ENCODE measurements around the gene STRN. TPM values are rescaled to one million over a fixed set of nuclear protein-coding genes. Genes with fewer than 3 reads are reported as not detected.

Gene STRN
- total and polyA plus RNA-seq, 10 of the 15 experiments (the other 5 are each of a cell fraction or from before 2014, with no cell fraction given): 1.00 to 19.2 (median 9.1) TPM

DNA sequence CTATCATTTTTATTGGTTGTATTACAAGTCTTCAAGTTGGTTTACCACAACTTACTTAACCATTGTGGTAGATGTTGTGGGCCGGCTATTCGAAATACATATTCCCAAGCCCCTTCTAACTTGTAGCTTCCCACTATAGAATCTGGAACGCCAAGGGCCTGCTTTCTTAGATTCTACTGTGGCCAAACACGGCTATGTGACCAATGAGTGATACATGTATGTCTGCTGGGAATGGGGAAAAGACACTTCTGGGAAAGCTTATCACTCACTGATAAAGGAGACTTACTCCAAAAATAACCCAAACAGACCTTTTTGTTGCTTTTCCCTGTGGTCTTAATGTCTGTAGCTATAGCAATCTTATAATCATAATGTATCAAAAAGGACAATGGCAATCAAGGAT lies 24.5 kb downstream of the STRN start (continued):
- TF ChIP-seq, protein P1, sequence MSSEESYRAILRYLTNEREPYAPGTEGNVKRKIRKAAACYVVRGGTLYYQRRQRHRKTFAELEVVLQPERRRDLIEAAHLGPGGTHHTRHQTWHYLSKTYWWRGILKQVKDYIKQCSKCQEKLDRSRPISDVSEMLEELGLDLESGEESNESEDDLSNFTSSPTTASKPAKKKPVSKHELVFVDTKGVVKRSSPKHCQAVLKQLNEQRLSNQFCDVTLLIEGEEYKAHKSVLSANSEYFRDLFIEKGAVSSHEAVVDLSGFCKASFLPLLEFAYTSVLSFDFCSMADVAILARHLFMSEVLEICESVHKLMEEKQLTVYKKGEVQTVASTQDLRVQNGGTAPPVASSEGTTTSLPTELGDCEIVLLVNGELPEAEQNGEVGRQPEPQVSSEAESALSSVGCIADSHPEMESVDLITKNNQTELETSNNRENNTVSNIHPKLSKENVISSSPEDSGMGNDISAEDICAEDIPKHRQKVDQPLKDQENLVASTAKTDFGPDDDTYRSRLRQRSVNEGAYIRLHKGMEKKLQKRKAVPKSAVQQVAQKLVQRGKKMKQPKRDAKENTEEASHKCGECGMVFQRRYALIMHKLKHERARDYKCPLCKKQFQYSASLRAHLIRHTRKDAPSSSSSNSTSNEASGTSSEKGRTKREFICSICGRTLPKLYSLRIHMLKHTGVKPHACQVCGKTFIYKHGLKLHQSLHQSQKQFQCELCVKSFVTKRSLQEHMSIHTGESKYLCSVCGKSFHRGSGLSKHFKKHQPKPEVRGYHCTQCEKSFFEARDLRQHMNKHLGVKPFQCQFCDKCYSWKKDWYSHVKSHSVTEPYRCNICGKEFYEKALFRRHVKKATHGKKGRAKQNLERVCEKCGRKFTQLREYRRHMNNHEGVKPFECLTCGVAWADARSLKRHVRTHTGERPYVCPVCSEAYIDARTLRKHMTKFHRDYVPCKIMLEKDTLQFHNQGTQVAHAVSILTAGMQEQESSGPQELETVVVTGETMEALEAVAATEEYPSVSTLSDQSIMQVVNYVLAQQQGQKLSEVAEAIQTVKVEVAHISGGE (CRISPR knock-in tag; IDR thresholded peaks at IDR 0.05): no peak
- TF ChIP-seq SUZ12 (IDR thresholded peaks at IDR 0.05; ENCODE audit: unreplicated experiment) (no peak), NR2C1 (IDR thresholded peaks at IDR 0.05) (no peak), ZZZ3 (IDR thresholded peaks at IDR 0.05; ENCODE audit: control insufficient read depth, insufficient read length, low read depth) (no peak), MTA2 (IDR thresholded peaks at IDR 0.05; ENCODE audit: low read depth) (no peak), IKZF2 (IDR thresholded peaks at IDR 0.05) (no peak), ZNF274 (IDR thresholded peaks at IDR 0.05; ENCODE audit: insufficient read depth, insufficient read length) (no peak)
- TF ChIP-seq, protein P2, sequence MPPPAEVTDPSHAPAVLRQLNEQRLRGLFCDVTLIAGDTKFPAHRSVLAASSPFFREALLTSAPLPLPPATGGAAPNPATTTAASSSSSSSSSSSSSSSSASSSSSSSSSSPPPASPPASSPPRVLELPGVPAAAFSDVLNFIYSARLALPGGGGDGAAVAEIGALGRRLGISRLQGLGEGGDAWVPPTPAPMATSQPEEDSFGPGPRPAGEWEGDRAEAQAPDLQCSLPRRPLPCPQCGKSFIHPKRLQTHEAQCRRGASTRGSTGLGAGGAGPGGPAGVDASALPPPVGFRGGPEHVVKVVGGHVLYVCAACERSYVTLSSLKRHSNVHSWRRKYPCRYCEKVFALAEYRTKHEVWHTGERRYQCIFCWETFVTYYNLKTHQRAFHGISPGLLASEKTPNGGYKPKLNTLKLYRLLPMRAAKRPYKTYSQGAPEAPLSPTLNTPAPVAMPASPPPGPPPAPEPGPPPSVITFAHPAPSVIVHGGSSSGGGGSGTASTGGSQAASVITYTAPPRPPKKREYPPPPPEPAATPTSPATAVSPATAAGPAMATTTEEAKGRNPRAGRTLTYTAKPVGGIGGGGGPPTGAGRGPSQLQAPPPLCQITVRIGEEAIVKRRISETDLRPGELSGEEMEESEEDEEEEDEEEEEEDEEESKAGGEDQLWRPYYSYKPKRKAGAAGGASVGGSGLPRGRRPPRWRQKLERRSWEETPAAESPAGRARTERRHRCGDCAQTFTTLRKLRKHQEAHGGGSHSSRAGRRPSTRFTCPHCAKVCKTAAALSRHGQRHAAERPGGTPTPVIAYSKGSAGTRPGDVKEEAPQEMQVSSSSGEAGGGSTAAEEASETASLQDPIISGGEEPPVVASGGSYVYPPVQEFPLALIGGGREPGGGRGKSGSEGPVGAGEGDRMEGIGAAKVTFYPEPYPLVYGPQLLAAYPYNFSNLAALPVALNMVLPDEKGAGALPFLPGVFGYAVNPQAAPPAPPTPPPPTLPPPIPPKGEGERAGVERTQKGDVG (CRISPR knock-in tag; IDR thresholded peaks at IDR 0.05): no peak
- TF ChIP-seq, protein P3, sequence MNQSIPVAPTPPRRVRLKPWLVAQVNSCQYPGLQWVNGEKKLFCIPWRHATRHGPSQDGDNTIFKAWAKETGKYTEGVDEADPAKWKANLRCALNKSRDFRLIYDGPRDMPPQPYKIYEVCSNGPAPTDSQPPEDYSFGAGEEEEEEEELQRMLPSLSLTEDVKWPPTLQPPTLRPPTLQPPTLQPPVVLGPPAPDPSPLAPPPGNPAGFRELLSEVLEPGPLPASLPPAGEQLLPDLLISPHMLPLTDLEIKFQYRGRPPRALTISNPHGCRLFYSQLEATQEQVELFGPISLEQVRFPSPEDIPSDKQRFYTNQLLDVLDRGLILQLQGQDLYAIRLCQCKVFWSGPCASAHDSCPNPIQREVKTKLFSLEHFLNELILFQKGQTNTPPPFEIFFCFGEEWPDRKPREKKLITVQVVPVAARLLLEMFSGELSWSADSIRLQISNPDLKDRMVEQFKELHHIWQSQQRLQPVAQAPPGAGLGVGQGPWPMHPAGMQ (IDR thresholded peaks at IDR 0.05; ENCODE audit: borderline replicate concordance): no peak
- TF ChIP-seq, protein P4, sequence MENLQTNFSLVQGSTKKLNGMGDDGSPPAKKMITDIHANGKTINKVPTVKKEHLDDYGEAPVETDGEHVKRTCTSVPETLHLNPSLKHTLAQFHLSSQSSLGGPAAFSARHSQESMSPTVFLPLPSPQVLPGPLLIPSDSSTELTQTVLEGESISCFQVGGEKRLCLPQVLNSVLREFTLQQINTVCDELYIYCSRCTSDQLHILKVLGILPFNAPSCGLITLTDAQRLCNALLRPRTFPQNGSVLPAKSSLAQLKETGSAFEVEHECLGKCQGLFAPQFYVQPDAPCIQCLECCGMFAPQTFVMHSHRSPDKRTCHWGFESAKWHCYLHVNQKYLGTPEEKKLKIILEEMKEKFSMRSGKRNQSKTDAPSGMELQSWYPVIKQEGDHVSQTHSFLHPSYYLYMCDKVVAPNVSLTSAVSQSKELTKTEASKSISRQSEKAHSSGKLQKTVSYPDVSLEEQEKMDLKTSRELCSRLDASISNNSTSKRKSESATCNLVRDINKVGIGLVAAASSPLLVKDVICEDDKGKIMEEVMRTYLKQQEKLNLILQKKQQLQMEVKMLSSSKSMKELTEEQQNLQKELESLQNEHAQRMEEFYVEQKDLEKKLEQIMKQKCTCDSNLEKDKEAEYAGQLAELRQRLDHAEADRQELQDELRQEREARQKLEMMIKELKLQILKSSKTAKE (IDR thresholded peaks at IDR 0.05; ENCODE audit: low read depth, poor library complexity, severe bottlenecking): no peak
- TF ChIP-seq, protein P5, sequence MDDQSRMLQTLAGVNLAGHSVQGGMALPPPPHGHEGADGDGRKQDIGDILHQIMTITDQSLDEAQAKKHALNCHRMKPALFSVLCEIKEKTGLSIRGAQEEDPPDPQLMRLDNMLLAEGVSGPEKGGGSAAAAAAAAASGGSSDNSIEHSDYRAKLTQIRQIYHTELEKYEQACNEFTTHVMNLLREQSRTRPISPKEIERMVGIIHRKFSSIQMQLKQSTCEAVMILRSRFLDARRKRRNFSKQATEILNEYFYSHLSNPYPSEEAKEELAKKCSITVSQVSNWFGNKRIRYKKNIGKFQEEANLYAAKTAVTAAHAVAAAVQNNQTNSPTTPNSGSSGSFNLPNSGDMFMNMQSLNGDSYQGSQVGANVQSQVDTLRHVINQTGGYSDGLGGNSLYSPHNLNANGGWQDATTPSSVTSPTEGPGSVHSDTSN (IDR thresholded peaks at IDR 0.05; ENCODE audit: insufficient replicate concordance, low read depth, low read length): no peak
- TF ChIP-seq, protein P6, sequence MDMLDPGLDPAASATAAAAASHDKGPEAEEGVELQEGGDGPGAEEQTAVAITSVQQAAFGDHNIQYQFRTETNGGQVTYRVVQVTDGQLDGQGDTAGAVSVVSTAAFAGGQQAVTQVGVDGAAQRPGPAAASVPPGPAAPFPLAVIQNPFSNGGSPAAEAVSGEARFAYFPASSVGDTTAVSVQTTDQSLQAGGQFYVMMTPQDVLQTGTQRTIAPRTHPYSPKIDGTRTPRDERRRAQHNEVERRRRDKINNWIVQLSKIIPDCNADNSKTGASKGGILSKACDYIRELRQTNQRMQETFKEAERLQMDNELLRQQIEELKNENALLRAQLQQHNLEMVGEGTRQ (IDR thresholded peaks at IDR 0.05; ENCODE audit: borderline replicate concordance, low read depth, low read length): no peak

Data from GM12878 (cell line).